Spleen (tissue), 11 donors: ENCODE results near the gene CXCL16. TPM values are rescaled to one million over a fixed set of nuclear protein-coding genes. Genes with fewer than 3 reads are reported as not detected.

ENCODE experiments used
- DNase-seq: peaks from one replicate; pipeline ENCODE4 v3.0.0-alpha.2; 2020
- H3K27ac ChIP-seq, 8 donors: fragments of 200-600 bp; sonication (generic) in 7 of 8; 1 replicate in 4 of 8; 2 replicates in 4 of 8; pipeline versions ENCODE4 v1.5.0 to v1.8.0; 2016 to 2021; ENCODE audit warnings: inconsistent platforms in 4 of 8, mild to moderate bottlenecking in 4 of 8, moderate library complexity in 1 of 8
- H3K27me3 ChIP-seq, 7 donors: fragments of 200-600 bp; sonication (generic) in 6 of 7; replicated peaks in 1 of 7; 1 replicate in 4 of 7; 2 replicates in 3 of 7; pipeline versions ENCODE4 v1.5.0 to v1.8.0; 2016 to 2021; ENCODE audit warnings: inconsistent platforms in 3 of 7, mild to moderate bottlenecking in 1 of 7
- H3K36me3 ChIP-seq, 6 donors: fragments of 200-600 bp; sonication (generic) in 5 of 6; 1 replicate in 4 of 6; 2 replicates in 2 of 6; pipeline versions ENCODE4 v1.5.0 to v1.8.0; 2016 to 2021; ENCODE audit warnings: inconsistent platforms in 2 of 6
- H3K4me1 ChIP-seq, 6 donors: fragments of 200-600 bp; sonication (generic) in 5 of 6; 1 replicate in 3 of 6; 2 replicates in 3 of 6; pipeline versions ENCODE4 v1.5.0 to v1.8.0; 2016 to 2021; ENCODE audit warnings: inconsistent platforms in 3 of 6
- H3K4me3 ChIP-seq, 8 donors: fragments of 200-600 bp; sonication (generic) in 7 of 8; 1 replicate in 4 of 8; 2 replicates in 4 of 8; pipeline versions ENCODE4 v1.5.0 to v1.8.0; 2016 to 2021; ENCODE audit warnings: inconsistent platforms in 4 of 8, mild to moderate bottlenecking in 4 of 8, moderate library complexity in 2 of 8
- H3K9me3 ChIP-seq, 8 donors: fragments of 200-600 bp; sonication (generic) in 7 of 8; 1 replicate in 4 of 8; 2 replicates in 4 of 8; pipeline versions ENCODE4 v1.5.0 to v1.8.0; 2016 to 2021; ENCODE audit warnings: inconsistent platforms in 4 of 8
- POLR2A ChIP-seq, 3 donors: fragments of 450-650 bp; IDR thresholded peaks; one replicate each; pipeline ENCODE4 v1.5.1; 2017; ENCODE audit warnings: antibody characterized with exemption in 3 of 3, mild to moderate bottlenecking in 1 of 3
- POLR2AphosphoS5 ChIP-seq, 3 donors: sonication (generic); formaldehyde crosslinking; IDR thresholded peaks; one replicate each; pipeline ENCODE4 v1.5.1; 2017; ENCODE audit warnings: antibody characterized with exemption in 3 of 3
- WGBS, 5 donors: extraction: QIAGEN DNeasy Blood & Tissue Kit in 3 of 5; methylation state at CpG; one replicate each; pipeline versions ENCODE4 v1.1.5 to v1.1.7; 2013 to 2018; 5-methylcytosine and 5-hydroxymethylcytosine counted together
- intact Hi-C: fragments of 100-400 bp; cut with DNase I; formaldehyde crosslinking; loops from one replicate; pipeline ENCODE4 v1.15.0; 2023; ENCODE audit warnings: low total_unique reads
- polyA plus RNA-seq, 3 donors: library from polyadenylated mRNA; stranded (reverse); fragments of 200-250 nt; gene quantifications; one replicate each; pipeline ENCODE4 v1.2.1, GENCODE V29; 2013
- total RNA-seq, 7 donors: library from RNA; depleted of rRNA in 3 of 7; stranded (reverse); fragments of >200 nt in 3 of 7; fragmentation: NEBNext Ultra II Directional in 4 of 7; extraction: Animal tissue kit (Norgen Biotek cat#: 25700) in 4 of 7; gene quantifications; one replicate each; pipeline versions ENCODE4 v1.1.0 to v1.2.1, GENCODE V29; 2016 to 2021
- TF ChIP-seq, protein P1 (sequence below), 11 experiments: fragments of 200-600 bp in 7 of 11; fragments of 450-650 bp in 4 of 11; sonication (generic) in 4 of 11; IDR thresholded peaks in 8 of 11; conservative IDR thresholded peaks in 3 of 11; 1 replicate in 7 of 11; 2 replicates in 4 of 11; pipeline versions ENCODE4 v1.4.0 to v1.8.0; 2016 to 2021; ENCODE audit warnings: antibody characterized with exemption in 11 of 11, inconsistent platforms in 4 of 11, mild to moderate bottlenecking in 1 of 11
- donor health status: healthy with polysubstance abuse.
- donor health status: DM: no; HTN: no; CAD: no; lungs with moderate emphysema.
- donor health status: DM: no; HTN: no; CAD: no.
- donor health status: Bipolar disorder and iron deficiency.
- donor health status: healthy.
- donor health status: DM: no; HTN: no; CAD: no.
- donor health status: DM: yes; HTN: yes; CAD: no.

The CXCL16 gene
- total and polyA plus RNA-seq, 10 donors = 11.5 to 104 (median 58.7) TPM

- TF ChIP-seq POLR2AphosphoS5 (IDR thresholded peaks at IDR 0.05) (peak; percentile 42 to 80 (median 64)), POLR2A (IDR thresholded peaks at IDR 0.05) (peak in 2 of 3 donors; percentile 20 to 39)
- TF ChIP-seq, protein P1, sequence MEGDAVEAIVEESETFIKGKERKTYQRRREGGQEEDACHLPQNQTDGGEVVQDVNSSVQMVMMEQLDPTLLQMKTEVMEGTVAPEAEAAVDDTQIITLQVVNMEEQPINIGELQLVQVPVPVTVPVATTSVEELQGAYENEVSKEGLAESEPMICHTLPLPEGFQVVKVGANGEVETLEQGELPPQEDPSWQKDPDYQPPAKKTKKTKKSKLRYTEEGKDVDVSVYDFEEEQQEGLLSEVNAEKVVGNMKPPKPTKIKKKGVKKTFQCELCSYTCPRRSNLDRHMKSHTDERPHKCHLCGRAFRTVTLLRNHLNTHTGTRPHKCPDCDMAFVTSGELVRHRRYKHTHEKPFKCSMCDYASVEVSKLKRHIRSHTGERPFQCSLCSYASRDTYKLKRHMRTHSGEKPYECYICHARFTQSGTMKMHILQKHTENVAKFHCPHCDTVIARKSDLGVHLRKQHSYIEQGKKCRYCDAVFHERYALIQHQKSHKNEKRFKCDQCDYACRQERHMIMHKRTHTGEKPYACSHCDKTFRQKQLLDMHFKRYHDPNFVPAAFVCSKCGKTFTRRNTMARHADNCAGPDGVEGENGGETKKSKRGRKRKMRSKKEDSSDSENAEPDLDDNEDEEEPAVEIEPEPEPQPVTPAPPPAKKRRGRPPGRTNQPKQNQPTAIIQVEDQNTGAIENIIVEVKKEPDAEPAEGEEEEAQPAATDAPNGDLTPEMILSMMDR (IDR thresholded peaks at IDR 0.05 in 8 of 11, conservative IDR thresholded peaks at IDR 0.05 in 3 of 11) = no peak
- no peaks in the 10 kb centered on the region for H3K27me3 ChIP-seq
- H3K9me3 ChIP-seq = no peaks in the 10 kb centered on the region
- peak overlapping the region; percentile 50 to 93 (median 70) for H3K4me3 ChIP-seq
- DNase-seq = no peak
- peaks cover 0 to 24% (median 3%) of the 10 kb centered on the region in 6 donors for H3K36me3 ChIP-seq
- peaks cover 23 to 65% (median 54%) of the 10 kb centered on the region in 6 donors for H3K4me1 ChIP-seq
- H3K27ac ChIP-seq = peak overlapping the region; percentile 85 to 99 (median 95)
- 2 to 6% (median 4%) methylated on average over 42 to 57 of the region's 57 CpGs for WGBS, 5 donors
- intact Hi-C loops = loop anchor here (10.0 kb wide), 1 partner anchor 84 kb away; the partner anchor contains the start of gene PSMB6
These were observed 28.8 kb downstream of the CXCL16 start for GRCh38 chr17:4710693-4711634.

GRCh38 chr17:4709794-4710692, 29.7 kb downstream of the CXCL16 start, which contains the start of gene ARRB2:
Gene ARRB2 (plus strand): TSS chr17:4710632. CDS start chr17:4710722, 90 bp downstream.
- Histone ChIP-seq H3K36me3 (peaks cover 0 to 16% (median 0%) of the 10 kb centered on the region in 6 donors), H3K27ac (peak within 1 kb of the TSS; percentile 85 to 99 (median 95)), H3K4me3 (peak within 1 kb of the TSS; percentile 50 to 93 (median 70)), H3K9me3 (no peaks in the 10 kb centered on the region), H3K4me1 (peaks cover 22 to 59% (median 46%) of the 10 kb centered on the region in 6 donors), H3K27me3 (no peaks in the 10 kb centered on the region)
- DNase-seq = peak; percentile 100
- TF ChIP-seq POLR2A (IDR thresholded peaks at IDR 0.05) (peak in 2 of 3 donors; percentile 42 to 78), POLR2AphosphoS5 (IDR thresholded peaks at IDR 0.05) (peak; percentile 93 to 97 (median 95))
- TF ChIP-seq, protein P1 (IDR thresholded peaks at IDR 0.05 in 8 of 11, conservative IDR thresholded peaks at IDR 0.05 in 3 of 11) = peak; percentile 49 to 91 (median 80)
- intact Hi-C loops = loop anchor here (10.0 kb wide), 2 partner anchors 85 to 175 kb away; partner anchors contain the start of gene PSMB6
- WGBS, 5 donors = 0 to 1% (median 0%) methylated on average over 43 to 67 of the region's 67 CpGs

- intact Hi-C loops = loop anchor here (10.0 kb wide), 1 partner anchor 176 kb away; no protein-coding TSS in a partner anchor
- TF ChIP-seq POLR2A (IDR thresholded peaks at IDR 0.05) = no peak
- TF ChIP-seq POLR2AphosphoS5 (IDR thresholded peaks at IDR 0.05) = no peak
- TF ChIP-seq, protein P1 (IDR thresholded peaks at IDR 0.05 in 8 of 11, conservative IDR thresholded peaks at IDR 0.05 in 3 of 11) = no peak
These were observed 31.3 kb downstream of the CXCL16 start for GRCh38 chr17:4708436-4708835.

More at GRCh38 chr17:4708436-4708835, 31.3 kb downstream of the CXCL16 start:
- WGBS, 5 donors = 68 to 79% (median 72%) methylated on average over 8 of the region's 8 CpGs
- peaks cover 22 to 56% (median 38%) of the 10 kb centered on the region in 6 donors for H3K4me1 ChIP-seq
- no peaks in the 10 kb centered on the region for H3K9me3 ChIP-seq
- H3K4me3 ChIP-seq = no peak overlapping the region
- no peak overlapping the region for H3K27ac ChIP-seq
- H3K36me3 ChIP-seq = peaks cover 0 to 8% (median 0%) of the 10 kb centered on the region in 6 donors
- H3K27me3 ChIP-seq = no peaks in the 10 kb centered on the region
- DNase-seq = no peak
